TTC549 (cell line): Measurements from ENCODE around the gene ACSL6.

Source experiments
- FAIRE-seq: peaks from 2 replicates; lab custom pipeline; 2012; peaks lifted over from hg19 to GRCh38; lab: Jason Lieb, UNC

Gene ACSL6

GRCh38 chr5:132046880-132047299 lies 35.4 kb upstream of the ACSL6 start:
- FAIRE-seq: no peak

- FAIRE-seq: no peak
These were observed 32.7 kb upstream of the ACSL6 start for GRCh38 chr5:132044207-132044606.

GRCh38 chr5:132037353-132037752 lies 25.9 kb upstream of the ACSL6 start:
- no peak for FAIRE-seq

- FAIRE-seq: no peak
These were observed 21.7 kb upstream of the ACSL6 start for GRCh38 chr5:132033122-132033521.

GRCh38 chr5:132032196-132032595 lies 20.7 kb upstream of the ACSL6 start:
- no peak for FAIRE-seq

GRCh38 chr5:132030610-132031009 lies 19.2 kb upstream of the ACSL6 start:
- no peak for FAIRE-seq

GRCh38 chr5:132029609-132030330 lies 18.3 kb upstream of the ACSL6 start:
- no peak for FAIRE-seq

GRCh38 chr5:132027027-132027426 lies 15.6 kb upstream of the ACSL6 start:
- no peak for FAIRE-seq

- FAIRE-seq: no peak
These were observed 15.1 kb upstream of the ACSL6 start for GRCh38 chr5:132026516-132027008.

GRCh38 chr5:132025403-132025971 lies 14.0 kb upstream of the ACSL6 start:
- no peak for FAIRE-seq

GRCh38 chr5:132024789-132025402 lies 13.4 kb upstream of the ACSL6 start:
- no peak for FAIRE-seq

GRCh38 chr5:132024117-132024435 lies 12.6 kb upstream of the ACSL6 start:
- FAIRE-seq: no peak

- no peak for FAIRE-seq
These were observed 12.0 kb upstream of the ACSL6 start for GRCh38 chr5:132023258-132024116.

- no peak for FAIRE-seq
These were observed 11.3 kb upstream of the ACSL6 start for GRCh38 chr5:132022737-132023136.

- no peak for FAIRE-seq
These were observed 10.2 kb upstream of the ACSL6 start for GRCh38 chr5:132021654-132022053.

GRCh38 chr5:132020568-132021339 lies 9.3 kb upstream of the ACSL6 start:
- FAIRE-seq: no peak

- no peak for FAIRE-seq
These were observed 8.5 kb upstream of the ACSL6 start for GRCh38 chr5:132019857-132020555.

- FAIRE-seq: no peak
These were observed 7.9 kb upstream of the ACSL6 start for GRCh38 chr5:132019337-132019736.

GRCh38 chr5:132017738-132018625 lies 6.5 kb upstream of the ACSL6 start:
- no peak for FAIRE-seq

GRCh38 chr5:132017316-132017715 lies 5.9 kb upstream of the ACSL6 start:
- FAIRE-seq: no peak
